Activated effector memory CD4-positive, alpha-beta T cell treated with Interleukin-2 at 50 U/mL for 16 hours (primary cell): ENCODE results near the gene GP2.

Source experiments
- DNase-seq: peaks from one replicate; pipeline ENCODE4 v3.0.0-alpha.2; 2020

Gene GP2

DNA sequence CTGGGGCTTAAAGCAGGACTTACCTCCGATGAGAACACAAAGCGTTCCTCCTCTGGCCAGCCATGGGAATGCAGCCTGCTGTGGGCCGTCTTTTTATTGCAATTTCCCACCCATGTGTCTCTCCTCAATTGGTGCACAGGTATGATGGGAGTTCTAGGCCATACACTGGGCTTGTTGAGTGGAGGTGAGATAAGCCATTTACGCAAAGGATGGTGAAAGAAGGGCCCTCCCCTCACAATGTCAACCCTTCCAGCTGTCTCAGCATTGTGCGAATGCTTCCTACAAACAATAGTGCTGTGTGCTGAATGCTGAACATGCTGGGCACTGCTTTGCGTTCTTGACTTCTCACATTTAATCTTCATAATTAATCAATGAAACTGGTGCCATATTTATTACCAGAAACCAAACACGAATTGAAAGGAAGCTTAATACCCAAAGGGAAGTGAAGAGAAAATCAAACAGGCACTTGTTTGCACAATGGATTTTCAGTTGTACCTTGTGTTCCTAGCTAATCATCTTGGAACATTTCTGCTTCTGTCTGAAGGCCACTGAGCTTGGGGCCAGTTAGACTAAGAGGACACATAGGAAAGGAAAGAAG lies at the start of gene GP2:
Gene GP2, minus strand, starts transcription at position 70 of the 598 bp plus-strand sequence. CDS start 1,082 bp downstream, outside the sequence.
- no peak for DNase-seq

- DNase-seq, result no peak
Observed at GRCh38 chr16:20372701-20373100, 45.4 kb upstream of the GP2 start.

DNA sequence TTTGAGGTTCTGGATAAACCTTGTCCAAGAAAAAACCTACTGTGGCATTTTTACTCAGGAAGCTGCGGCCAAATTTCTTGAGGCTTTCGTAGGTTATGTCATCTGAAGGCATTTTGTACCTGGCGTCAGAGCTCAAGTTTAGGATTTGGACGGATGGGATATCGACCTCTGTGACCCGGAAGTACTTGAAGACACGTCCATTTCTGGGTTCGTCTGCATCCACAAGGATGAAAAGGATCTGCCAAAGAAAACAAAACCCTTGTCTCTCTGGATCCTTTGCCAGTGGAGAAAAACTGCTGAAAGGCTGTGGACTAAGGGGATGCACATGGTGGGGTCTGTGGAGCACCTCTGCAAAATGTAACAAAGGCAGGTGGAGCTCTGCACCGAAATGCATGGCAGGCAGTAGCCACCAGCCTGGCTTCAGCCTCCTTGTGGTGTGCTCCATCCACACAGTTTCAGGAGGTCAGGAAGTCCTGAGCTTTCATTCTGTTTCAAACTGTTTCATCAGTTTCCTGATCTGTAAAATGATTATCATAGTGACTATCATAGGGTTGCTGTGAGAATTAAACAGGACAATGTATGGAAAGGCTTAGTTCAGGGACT lies 42.2 kb upstream of the GP2 start:
- no peak for DNase-seq

DNA sequence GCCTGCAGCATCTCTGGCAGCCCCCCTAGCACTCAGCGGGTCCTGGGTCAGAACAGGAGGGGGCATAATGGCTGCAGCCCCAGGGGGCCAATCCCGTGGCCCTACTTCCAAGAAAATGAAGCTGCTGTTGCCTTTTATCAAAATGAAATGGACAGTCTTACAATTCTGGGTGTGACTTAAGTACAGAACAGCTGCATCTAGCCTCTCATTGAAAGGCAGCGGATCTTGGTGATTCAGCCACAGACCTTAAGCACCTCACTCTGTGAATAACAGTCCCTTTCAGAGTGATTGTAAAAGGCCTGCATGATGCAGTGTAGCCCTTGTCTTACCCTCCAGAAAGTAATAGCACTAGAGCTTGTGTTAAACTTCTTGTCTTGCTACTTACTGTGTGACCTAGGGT lies 36.7 kb upstream of the GP2 start:
- DNase-seq, result no peak

- no peak for DNase-seq
Observed at GRCh38 chr16:20363191-20363590, 35.9 kb upstream of the GP2 start.

GRCh38 chr16:20359997-20360396 lies 32.7 kb upstream of the GP2 start:
- no peak for DNase-seq

DNA sequence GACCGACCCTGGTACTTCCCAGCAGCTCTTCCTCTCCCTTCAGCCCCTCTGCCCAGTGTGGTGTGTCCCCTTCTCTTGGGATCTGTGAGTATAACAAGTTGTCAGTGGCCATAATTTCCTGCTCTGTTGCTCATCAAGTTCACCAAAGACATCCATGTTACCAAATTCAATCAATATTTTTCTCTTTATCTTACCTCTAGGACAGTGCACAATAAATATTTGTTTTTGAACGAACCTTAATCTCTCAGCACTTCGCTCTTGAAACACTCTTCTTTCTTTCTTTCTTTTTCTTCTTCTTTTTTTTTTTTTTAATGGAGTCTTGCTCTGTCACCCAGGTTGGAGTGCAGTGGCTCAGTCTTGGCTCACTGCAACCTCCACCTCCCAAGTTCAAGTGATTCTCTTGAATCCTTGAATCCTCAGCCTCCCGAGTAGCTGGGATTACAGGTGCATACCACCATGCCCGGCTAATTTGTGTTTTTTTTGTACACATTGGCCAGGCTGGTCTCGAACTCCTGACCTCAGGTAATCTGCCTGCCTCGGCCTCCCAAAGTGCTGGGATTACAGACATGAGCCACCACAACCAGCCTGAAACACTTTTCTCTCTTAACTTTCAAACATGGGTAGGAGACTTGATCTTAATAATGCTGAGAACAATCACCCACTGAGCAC lies 27.9 kb upstream of the GP2 start:
- DNase-seq, result no peak

GRCh38 chr16:20353379-20353778 lies 26.1 kb upstream of the GP2 start:
- DNase-seq, result no peak

- no peak for DNase-seq
Observed at GRCh38 chr16:20352615-20353014, 25.3 kb upstream of the GP2 start, which contains the start of gene UMOD. Gene UMOD (minus strand): TSS chr16:20352715. CDS start chr16:20350737, 1,978 bp downstream.

DNA sequence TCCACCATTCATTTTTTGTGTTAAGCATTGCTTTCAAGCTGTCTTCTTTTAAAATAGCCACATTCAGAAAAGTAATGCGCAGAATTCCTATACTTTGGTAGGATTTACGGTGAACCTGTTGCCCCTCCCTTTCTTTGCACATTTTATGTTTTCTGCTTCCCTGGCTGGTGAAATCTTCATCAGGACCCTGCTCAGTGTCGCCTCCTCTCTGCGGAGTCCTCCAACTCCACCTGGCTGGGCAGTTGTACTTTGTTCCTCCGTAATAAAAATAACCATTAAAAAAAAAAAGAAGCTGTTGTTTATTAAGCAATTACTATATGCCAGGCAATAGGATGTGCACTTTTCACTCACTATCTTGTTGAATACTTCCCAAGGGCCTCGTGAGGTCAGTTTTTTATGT lies 22.3 kb upstream of the GP2 start:
- no peak for DNase-seq

- DNase-seq, result no peak
Observed at GRCh38 chr16:20348365-20349185, 21.3 kb upstream of the GP2 start.

DNA sequence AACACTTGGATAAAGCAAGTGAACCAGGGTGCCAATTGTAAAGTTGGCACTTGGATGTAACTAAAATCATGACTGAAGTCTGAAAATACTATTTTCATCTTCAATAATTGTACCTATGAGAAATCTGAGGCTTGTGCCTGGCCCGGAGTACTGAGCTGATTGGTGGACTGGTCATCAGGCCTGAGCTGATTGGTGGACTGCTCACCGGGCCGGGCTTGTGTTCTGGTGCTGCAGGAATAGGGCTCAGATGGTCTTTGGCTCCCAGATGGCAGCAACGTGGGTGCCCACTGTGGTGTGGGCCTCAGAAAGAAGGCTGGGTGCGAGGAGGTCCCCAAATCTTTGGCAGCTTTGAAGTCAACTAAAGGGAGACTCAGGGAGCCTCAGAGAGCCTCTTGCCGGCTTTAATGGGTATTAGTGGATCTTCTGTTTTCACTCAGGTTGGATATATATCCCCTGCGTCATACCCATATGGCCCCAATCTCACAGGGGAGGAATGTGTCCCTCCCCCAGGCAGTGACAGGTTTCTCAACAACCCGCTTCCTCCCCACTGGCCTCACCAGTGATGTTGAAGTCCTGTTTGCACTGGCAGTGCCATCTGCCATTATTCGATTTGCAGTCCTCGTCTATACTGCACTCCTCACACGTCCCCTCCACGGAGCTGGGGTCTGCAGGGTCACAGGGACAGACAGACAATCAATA lies 20.5 kb upstream of the GP2 start:
- DNase-seq, result no peak

DNA sequence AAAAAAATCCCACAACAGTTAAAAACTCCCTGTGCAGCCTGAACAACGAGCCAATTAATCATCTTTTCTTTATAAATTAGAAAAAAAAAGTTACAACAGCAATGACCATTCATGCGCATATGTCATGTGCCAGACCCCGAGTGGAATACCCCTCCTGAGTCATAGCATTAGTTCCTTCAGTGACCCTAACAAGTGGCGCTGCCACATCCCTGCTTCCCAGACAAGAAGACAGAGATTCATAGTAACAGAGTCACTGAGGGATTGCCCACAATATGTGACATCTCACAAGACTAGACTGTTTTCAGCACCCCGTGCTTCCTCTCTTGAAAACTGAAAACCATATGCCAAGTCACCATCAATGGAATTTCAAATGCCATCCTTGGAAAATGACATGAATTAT lies 17.3 kb upstream of the GP2 start:
- DNase-seq, result no peak

GRCh38 chr16:20339744-20340143 lies 12.4 kb upstream of the GP2 start:
- DNase-seq, result no peak

DNA sequence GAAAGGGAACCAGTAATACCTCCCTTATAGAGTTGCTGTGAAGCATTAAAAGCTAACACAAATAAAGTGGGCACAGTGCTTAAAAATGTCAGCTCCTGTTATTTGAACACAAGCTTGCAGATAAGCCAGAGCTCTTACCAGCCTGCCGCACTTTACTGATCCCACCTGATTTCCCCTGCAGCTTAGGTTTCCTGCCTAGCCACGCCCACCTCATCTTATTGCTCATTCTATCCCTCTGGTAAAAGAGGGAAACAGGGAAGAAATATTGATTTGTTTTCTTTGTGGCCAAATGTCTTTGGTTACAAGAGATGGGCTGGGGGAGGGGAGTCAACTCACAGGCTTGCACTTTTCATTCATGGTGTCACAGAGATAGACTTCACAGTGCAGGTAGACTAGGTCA lies 9.6 kb upstream of the GP2 start:
- DNase-seq, result no peak

DNA sequence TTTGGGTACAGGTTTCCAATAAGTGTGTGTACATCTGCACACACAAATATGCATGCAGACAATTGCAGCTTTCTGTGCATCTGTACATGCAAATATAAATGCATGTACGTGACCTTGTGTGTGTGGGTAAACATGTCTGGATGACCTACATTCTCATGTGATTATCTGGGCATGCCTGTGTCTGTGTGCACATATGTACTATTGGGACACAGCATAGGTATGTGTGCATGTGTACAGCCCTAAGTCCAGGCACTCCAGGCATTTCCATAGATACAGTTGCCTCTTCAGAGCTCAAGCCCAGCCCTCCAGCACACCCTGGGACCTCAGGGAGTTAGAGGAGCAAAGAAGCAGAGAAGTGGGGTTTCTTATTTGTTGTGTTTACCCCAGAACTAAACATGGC lies 7.1 kb upstream of the GP2 start:
- no peak for DNase-seq

DNA sequence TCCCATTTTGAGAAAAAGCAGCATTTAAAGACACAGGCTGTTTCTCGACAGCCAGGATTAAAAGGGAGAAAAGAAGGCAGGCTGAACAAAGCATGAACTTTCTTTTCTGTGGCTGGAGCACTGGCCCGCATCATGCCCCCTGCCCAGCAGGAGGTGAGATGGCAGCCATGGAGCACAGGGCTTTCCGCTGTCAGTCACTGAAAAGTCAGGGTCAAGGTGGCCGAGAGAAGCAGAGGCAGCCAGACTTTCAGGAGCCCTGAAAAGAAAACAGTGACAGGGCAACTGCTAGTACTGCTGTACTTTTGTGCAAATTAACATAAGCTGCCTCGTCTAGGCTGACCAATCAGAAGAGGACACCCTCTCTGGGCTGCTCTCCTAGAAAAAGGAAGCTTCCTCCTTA lies 5.8 kb upstream of the GP2 start:
- DNase-seq, result no peak

- DNase-seq, result no peak
Observed at GRCh38 chr16:20332411-20332810, 5.1 kb upstream of the GP2 start.

GRCh38 chr16:20331635-20332034 lies 4.3 kb upstream of the GP2 start:
- no peak for DNase-seq

DNA sequence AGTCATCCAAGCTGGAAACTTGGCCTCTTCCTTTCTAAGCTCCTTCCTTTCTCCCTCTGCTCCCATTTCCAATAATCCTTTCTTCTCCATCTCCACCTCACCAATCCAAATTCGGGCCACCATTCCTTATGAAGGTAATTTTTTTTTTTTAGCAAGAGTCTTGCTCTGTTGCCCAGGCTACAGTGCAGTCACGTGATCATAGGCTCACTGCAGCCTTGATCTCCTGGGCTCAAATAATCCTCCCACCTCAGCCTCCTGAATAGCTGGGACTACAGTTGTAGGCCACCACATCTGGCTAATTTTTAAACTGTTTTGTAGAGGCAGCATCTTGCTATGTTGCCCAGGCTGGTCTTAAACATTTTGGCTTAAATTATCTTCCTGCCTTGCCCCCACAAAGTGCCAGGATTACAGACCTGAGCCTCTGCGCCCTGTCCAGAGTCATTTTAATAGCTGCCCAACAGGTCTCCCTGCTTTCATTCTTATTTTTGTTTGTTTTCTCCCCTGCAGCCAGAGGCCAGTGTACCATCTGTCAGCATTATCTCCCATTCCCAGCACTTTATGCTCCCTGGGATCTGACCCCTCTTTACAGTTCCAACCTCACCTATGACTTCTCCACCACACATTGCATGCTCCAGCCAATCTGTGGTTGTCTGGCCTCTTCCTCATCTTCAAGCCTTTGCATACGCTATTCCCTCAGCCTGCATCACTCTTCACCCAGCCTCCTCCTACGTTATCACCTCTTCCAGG lies 2.3 kb upstream of the GP2 start:
- DNase-seq, result no peak

DNA sequence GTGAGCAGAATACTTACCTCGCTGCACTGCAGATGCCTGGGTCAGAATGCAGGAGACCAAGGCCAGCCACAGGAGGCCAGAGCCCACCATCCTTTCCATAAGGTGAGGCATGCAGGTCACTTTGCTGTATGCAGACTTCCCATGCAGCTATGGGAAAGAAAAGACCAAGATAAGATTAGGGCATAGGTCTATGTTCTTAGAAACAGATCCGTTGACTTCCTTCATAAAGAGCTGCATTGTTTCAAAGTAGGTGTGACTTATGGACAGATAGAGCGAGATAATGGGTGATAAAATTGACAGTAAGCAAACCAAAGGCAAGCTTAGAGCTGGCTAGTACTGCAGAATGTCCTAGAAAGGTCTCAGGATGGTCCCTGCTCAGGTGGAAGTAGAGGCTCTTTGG lies 992 bp downstream of the GP2 start:
- no peak for DNase-seq

- no peak for DNase-seq
Observed at GRCh38 chr16:20325005-20325404, 2.3 kb downstream of the GP2 start.
